ENCODE results near the gene RHBDD1.

DNA sequence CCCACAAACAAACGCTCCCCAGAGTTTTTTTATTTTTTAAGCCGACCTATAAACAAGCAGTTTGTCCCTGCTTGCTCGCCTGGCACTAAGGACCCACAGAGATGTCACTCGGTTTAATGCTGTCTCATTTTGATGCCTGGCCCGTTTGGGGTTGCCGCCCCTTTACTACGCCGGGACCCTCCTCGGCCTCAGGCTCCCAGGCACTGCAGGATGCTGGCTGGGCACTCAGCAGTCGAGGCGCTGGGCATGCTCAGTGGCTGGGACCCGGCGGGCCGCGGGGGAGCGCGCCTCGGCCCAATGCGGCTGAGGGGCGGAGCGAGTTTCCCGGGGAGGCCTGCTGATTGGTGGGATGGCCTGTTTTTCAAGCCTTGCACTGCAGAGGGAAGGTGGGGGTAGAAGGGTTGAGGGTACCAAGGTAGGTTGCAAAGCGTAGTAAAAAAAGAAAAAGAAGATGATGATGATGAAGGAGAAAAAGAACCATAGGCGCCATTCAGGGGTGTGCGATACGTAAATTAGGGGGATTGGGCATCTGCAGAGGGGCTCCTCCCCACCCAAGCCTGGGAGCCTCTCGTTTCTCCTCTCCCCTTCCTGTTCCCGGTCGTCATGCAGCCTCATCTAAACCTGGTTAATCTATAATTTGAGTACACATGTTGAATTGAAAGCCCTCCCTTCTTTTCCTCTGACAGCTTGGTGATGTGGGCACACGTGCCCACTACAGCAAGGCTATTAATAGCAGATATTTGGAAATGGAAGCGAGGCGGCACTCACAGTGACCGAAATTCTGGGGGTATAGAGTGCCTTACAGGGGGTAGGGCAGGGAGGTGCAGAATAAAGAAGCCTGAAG, 34.7 kb upstream of the RHBDD1 start:
- TF ChIP-seq, protein P1, sequence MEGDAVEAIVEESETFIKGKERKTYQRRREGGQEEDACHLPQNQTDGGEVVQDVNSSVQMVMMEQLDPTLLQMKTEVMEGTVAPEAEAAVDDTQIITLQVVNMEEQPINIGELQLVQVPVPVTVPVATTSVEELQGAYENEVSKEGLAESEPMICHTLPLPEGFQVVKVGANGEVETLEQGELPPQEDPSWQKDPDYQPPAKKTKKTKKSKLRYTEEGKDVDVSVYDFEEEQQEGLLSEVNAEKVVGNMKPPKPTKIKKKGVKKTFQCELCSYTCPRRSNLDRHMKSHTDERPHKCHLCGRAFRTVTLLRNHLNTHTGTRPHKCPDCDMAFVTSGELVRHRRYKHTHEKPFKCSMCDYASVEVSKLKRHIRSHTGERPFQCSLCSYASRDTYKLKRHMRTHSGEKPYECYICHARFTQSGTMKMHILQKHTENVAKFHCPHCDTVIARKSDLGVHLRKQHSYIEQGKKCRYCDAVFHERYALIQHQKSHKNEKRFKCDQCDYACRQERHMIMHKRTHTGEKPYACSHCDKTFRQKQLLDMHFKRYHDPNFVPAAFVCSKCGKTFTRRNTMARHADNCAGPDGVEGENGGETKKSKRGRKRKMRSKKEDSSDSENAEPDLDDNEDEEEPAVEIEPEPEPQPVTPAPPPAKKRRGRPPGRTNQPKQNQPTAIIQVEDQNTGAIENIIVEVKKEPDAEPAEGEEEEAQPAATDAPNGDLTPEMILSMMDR (IDR thresholded peaks at IDR 0.05; ENCODE audit: insufficient read depth, low read depth, low read length), result no peak
- TF ChIP-seq EZH2 (IDR thresholded peaks at IDR 0.05; ENCODE audit: insufficient read depth, low read length), result no peak
